HepG2 (cell line): Measurements from ENCODE around the gene RBP7.

Source experiments
- PCBP2 ChIP-seq: fragments of 200-400 bp; formaldehyde crosslinking; optimal IDR thresholded peaks from 2 replicates; pipeline ENCODE3; 2018; ENCODE audit warnings: low read length, low read depth; ENCODE audit not compliant: poor library complexity, severe bottlenecking
- ZBTB8A ChIP-seq: sonication (generic); formaldehyde crosslinking; IDR thresholded peaks from 2 replicates; pipeline ENCODE4 v1.4.0; 2020; ENCODE audit warnings: mild to moderate bottlenecking, low read depth, missing genetic modification reagents, borderline replicate concordance
- ZNF776 ChIP-seq: sonication (generic); formaldehyde crosslinking; IDR thresholded peaks from 2 replicates; pipeline ENCODE4 v1.4.0; 2020; ENCODE audit warnings: mild to moderate bottlenecking, missing genetic modification reagents
- ZNF780A ChIP-seq: sonication (generic); formaldehyde crosslinking; IDR thresholded peaks from 2 replicates; pipeline ENCODE4 v1.8.0; 2022; ENCODE audit warnings: mild to moderate bottlenecking, missing genetic modification reagents, moderate library complexity
- TF ChIP-seq, protein P1 (sequence below): sonication (generic); formaldehyde crosslinking; IDR thresholded peaks from 2 replicates; pipeline ENCODE4 v1.4.0; 2020; ENCODE audit warnings: mild to moderate bottlenecking, missing genetic modification reagents
- TF ChIP-seq, protein P2 (sequence below): sonication (generic); formaldehyde crosslinking; IDR thresholded peaks from 2 replicates; pipeline ENCODE4 v1.8.1; 2023; ENCODE audit warnings: mild to moderate bottlenecking, moderate library complexity, missing genetic modification reagents
- TF ChIP-seq, protein P3 (sequence below): sonication (generic); formaldehyde crosslinking; IDR thresholded peaks from 2 replicates; pipeline ENCODE4 v1.8.1; 2023; ENCODE audit warnings: mild to moderate bottlenecking, missing genetic modification reagents, borderline replicate concordance
- TF ChIP-seq, protein P4 (sequence below): IDR thresholded peaks from 2 replicates; pipeline ENCODE4 v1.6.1; 2016; ENCODE audit warnings: missing biosample characterization, missing genetic modification reagents, low read depth
- TF ChIP-seq, protein P5 (sequence below): IDR thresholded peaks from 2 replicates; pipeline ENCODE4 v1.6.1; 2016; ENCODE audit warnings: low read depth

DNA sequence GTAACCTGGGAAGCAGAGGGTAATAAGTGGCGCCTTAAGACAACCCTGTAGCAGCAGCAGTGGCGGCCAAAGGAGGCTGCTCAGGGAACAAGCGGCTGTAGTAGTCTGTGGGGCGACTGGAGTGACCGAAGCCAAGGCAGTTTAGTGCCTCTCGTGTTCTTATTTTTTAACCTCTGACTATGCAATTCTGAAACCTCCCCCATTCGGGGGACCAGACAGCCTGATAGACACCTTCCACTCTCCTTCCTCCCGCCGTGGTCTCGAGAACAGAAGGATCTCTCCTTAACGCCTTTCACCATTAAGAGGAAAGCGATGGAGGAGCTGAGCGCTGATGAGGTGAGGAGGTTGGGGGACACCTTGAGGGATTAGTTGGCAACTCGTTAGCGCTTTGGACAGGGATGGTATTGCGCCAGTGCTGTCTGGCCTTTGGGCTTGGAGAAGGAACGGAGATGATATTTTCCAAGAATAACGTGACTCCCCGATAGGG, 36.4 kb downstream of the RBP7 start:
- TF ChIP-seq, protein P1, sequence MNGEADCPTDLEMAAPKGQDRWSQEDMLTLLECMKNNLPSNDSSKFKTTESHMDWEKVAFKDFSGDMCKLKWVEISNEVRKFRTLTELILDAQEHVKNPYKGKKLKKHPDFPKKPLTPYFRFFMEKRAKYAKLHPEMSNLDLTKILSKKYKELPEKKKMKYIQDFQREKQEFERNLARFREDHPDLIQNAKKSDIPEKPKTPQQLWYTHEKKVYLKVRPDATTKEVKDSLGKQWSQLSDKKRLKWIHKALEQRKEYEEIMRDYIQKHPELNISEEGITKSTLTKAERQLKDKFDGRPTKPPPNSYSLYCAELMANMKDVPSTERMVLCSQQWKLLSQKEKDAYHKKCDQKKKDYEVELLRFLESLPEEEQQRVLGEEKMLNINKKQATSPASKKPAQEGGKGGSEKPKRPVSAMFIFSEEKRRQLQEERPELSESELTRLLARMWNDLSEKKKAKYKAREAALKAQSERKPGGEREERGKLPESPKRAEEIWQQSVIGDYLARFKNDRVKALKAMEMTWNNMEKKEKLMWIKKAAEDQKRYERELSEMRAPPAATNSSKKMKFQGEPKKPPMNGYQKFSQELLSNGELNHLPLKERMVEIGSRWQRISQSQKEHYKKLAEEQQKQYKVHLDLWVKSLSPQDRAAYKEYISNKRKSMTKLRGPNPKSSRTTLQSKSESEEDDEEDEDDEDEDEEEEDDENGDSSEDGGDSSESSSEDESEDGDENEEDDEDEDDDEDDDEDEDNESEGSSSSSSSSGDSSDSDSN (CRISPR knock-in tag): peak; percentile 63
- TF ChIP-seq ZBTB8A (CRISPR knock-in tag) (no peak), ZNF776 (CRISPR knock-in tag) (no peak), PCBP2 (no peak), ZNF780A (CRISPR knock-in tag) (no peak)
- TF ChIP-seq, protein P2, sequence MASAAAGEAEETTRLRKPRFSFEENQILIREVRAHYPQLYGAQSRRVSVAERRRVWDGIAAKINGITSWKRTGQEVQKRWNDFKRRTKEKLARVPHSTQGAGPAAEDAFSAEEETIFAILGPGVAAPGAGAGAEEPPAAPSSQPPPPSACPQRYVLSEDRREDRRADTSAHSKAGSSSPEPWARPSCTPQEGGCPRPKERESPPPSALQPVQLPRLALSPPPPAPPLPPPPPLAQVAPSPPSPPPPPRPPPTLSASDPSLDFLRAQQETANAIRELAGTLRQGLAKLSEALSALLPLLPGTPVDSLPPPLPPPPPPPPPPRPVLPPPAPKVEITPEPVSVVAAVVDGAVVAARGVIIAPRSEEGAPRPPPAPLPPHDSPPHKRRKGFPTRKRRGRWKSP: peak; percentile 89
- TF ChIP-seq, protein P3, sequence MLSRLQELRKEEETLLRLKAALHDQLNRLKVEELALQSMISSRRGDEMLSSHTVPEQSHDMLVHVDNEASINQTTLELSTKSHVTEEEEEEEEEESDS (CRISPR knock-in tag): no peak
- TF ChIP-seq, protein P4, sequence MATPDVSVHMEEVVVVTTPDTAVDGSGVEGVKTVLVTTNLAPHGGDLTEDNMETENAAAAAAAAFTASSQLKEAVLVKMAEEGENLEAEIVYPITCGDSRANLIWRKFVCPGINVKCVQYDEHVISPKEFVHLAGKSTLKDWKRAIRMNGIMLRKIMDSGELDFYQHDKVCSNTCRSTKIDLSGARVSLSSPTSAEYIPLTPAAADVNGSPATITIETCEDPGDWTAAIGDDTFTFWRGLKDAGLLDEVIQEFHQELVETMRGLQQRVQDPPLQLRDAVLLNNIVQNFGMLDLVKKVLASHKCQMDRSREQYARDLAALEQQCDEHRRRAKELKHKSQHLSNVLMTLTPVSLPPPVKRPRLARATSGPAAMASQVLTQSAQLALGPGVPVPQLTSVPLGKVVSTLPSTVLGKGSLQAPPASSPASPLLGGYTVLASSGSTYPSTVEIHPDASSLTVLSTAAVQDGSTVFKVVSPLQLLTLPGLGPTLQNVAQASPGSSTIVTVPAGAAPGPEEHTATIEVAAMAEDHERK: no peak
- TF ChIP-seq, protein P5, sequence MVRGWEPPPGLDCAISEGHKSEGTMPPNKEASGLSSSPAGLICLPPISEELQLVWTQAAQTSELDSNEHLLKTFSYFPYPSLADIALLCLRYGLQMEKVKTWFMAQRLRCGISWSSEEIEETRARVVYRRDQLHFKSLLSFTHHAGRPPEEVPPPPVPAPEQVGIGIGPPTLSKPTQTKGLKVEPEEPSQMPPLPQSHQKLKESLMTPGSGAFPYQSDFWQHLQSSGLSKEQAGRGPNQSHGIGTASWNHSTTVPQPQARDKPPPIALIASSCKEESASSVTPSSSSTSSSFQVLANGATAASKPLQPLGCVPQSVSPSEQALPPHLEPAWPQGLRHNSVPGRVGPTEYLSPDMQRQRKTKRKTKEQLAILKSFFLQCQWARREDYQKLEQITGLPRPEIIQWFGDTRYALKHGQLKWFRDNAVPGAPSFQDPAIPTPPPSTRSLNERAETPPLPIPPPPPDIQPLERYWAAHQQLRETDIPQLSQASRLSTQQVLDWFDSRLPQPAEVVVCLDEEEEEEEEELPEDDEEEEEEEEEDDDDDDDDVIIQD (CRISPR knock-in tag): no peak
